ENCODE data around the gene VRTN. TPM values are rescaled to one million over a fixed set of nuclear protein-coding genes. Genes with fewer than 3 reads are reported as not detected.

VRTN gene
- polyA plus RNA-seq, 1 donor: not detected

DNA sequence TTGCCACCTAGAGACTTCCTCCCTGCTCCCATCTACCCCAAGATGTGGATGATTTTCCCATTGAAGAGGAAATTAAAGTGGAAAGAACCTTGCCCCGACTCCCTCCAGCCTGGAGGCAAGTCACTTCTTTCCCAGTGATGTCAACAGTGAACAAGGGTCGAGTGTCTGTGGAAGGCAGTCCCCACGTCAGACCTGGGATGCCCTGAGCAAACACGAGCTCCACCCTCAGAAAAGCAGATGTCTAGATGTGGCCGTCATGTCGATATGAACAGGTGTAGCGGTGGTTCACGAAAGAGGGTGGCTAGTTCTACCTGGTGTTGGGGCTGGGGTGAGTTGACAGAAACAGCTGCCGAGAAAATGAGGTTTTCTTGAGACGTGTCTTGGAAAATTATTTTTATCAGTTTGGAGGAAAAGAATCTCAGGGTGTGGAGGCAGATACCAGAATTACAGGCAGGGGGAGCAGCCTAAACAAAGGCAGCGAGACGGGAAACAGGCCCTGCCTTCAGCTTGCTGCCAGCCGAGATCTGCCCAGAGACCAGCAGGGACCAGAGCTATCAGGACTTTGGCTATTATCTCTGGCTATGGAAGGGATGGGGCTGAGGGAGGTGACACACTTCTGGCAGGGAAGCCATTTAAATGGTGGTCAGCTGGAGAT is 51.9 kb downstream of the VRTN start:
- DNase-seq: no peak

DNA sequence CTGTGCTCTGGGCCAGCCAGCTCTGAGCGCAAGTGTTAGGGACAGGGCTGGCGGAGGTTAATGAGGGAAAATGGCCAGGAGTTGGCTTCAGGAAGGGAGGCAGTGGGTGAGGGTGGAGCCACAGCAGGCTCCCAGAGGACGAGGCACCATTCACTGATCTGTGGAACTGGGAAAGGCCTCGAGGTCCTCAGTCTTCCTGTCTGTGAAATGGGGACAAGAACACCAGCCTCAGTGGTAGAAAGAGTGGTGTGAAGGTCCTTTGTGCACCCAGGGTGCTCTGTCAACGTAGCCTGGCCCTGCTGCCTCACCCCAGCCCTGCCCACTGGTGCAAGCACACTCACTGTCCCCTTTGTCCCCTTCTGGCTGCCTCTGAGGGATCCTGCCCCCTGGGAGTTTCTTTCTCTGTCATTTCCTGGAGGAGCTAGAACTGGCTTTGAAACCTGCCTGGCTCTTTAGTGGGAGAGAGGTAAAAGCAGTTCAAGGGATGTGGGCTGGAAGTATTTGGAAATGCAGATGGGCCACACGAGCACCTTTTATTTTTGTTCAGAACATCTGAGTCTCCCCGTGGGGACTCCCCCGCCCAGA is 52.7 kb downstream of the VRTN start:
- no peak for DNase-seq

DNA sequence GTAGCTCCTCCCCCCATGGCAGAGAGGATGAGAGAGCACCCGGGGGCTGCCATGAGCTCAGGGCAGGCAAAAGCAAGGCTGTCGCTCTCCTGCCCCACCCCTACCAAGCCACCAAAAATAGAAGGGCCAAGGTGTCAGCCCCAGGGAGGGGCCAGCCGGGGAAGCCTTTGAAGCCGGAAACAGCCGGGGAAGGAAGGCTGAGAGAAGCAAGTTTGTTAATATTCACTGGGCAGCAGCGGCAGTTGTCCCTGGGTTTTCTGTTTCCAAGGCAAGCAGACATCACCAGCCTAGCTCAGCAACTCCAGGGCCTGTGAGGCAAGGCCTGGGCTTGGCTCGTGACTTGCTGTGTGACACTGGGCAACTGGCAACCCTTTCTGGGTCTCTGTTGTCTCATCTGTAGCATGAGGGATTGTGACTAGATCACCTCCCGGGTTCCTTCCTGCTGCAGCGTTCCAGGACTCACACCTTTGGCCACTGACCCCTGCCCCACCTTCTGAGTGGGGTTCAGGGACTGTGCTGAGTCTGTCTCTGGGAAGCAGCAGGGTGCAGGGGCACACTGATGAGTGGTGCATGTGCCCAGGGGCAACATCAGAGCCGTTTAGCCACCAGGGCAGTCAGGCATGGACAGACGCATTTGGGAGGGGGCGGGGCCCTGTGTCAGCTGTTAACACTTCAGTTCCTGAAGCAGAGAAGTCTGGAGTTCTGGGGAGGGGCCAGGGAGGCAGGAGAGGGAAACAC is 53.4 kb downstream of the VRTN start:
- no peak for DNase-seq

DNA sequence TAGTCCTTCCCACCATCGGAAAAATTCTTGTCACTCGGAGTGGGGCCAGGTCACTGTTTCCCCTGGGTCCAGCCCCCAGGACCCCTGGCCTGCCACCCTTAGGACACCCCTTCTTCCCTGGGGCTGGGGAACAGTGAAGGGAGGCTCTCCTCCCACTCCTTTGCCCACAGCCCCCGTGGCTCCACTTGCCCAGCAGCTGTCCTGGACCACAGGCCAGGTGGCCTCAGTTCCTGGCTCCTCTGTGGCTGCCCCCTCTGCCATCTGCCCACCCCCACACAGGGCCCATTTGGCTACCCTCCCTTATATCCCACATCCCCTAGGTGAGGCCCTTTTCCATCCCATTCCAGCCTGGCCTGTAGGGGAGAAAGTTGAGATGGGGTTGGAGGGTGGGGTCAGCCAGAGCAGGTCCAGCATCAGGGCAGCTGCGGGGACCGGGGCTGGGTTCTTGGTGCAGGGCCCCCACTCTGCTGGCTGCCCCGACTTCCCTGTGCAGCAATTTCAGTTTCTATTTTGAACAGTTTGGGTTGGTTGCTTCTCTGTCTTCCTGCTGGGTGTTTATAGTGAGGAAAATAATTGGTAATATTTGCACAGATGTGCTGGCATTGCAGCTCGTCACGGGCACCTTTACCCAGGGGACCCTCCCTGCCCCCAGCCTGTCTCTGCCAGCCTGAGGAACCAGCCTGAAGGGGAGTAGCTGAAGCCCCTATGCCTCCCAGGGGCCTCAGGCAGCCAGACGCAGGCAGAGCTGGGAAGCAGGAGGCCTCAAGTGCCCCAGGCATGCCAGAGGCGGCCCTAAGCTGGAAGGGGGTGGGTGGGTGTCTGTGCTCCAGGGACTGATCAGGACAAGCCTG is 54.4 kb downstream of the VRTN start:
- DNase-seq: no peak

DNA sequence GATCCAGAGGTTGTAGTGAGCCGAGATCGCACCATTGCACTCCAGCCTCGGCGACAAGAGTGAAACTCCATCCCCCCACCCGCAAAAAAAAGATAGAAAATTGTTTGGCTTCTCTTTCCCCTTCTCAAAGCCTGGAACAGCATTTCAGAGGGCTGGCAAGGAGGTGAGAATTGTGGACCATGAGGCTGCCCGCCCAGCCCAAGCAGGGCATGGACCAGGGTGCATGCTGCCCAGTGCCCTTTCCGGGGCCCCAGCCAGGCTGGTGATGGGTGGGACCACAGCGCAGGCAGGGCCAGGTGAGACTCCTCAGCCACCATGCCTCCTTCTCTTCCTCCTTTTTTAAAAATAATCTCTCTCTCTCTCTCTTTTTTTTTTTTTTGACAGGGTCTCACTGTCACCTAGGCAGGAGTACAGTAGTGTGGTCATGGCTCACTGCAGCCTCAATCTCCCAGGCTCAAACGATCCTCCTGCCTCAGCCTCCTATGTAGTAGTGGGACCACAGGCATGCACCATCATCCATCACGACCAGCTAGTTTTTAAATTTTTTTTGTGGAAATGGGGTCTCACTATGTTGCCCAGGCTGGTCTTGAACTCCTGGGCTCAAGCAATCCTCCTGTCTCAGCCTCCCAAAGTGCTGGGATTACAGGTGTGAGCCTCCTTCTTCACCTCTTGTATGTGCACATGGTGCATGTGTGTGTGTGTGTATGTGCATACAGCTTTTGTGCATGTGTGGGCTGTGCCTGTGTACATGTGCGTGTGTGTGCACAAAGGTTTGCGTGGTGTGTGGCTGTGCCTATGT is 55.5 kb downstream of the VRTN start:
- DNase-seq: no peak

DNA sequence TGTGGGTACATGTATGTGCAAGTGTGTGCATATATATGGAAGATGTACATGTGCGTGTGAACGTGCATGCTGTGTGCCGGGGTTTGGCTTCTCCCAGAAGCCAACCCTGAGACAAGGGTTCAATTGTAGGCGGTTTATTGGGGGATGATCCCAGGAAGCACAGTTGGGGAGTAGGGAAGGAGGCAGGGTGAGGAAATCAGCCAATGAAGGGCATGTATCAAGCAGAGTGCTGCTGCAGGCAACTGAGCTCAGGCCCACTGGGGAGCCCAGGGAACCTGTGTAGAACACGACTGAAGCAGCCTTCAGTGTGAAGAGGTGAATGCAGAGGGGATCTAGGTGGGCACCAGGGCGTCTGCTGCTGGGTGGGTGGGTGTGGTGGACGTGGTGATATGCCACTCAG is 56.2 kb downstream of the VRTN start:
- DNase-seq: no peak

DNA sequence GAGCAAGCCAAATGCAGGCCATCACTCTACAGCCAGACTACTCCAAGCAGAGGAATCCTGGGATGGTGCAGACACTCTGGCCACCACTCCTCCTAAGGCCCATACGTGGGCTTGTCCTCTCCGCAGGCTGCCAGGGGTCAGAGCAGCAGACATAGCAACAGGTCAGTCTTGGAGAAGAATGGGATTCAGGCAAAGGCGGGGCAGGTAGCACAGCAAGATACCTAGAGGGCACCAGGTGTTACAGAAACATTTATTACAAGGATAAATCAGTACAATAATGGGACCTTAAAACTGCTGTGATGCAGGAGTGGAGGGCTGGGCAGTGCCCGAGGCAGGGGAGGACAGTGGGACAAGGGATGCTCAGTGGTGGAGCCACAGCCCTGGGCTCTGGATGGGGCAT is 57.4 kb downstream of the VRTN start:
- DNase-seq: no peak

DNA sequence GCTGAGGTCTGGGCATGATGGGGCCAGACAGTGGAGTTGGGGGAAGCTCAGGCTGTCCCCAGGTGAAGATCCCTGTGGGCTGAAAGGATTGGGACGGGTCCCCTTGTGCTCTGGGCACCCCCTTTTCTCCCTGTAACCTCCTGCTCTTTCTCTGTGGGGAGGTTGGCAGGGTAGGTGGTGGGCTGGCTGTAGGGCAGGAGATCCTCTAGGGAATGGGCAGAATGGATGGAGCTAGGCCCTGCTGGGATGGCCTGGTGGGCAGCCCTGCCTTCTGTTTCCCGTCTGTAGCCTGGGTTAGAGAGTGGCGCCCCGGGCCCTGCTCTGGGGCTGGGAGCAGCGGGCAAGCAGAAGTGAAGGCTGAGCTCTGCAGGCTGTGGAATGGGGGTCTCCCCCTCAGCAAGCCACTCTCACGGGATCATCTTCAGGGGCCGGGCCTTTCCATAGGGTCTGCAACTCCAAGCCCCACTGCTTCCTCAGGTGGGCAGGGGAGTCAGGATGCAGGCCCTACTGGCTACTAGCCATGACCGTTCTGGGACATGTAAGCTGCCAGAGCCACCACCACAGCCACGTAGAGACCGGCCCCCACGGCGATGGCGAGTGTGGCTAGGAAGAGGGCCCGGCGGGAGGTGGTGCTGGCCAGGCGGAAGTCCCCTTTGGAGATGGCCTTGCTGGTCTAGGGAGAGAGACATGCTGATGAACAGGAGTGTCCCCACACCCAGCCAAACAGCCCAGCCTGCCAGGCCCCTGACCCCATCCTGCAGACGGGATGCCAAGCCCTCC is 58.9 kb downstream of the VRTN start:
- no peak for DNase-seq

DNA sequence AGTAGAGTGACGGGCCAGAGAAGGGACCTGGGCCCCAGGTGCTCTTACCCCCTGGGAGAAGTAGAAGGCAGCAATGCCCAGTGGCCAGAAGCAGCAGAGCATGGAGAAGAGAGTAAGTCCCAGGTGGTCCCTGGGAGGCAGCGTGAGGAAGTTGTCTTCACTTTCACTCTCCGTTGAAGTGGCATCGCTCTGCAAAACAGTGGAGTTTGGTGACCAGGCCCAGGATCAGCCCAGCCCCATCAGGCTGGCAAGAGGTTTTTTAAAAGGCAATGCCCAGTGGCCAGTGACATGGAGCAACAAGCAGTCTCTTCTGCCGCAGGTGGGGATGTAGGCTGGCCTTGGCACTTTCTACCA is 59.5 kb downstream of the VRTN start:
- DNase-seq: no peak

DNA sequence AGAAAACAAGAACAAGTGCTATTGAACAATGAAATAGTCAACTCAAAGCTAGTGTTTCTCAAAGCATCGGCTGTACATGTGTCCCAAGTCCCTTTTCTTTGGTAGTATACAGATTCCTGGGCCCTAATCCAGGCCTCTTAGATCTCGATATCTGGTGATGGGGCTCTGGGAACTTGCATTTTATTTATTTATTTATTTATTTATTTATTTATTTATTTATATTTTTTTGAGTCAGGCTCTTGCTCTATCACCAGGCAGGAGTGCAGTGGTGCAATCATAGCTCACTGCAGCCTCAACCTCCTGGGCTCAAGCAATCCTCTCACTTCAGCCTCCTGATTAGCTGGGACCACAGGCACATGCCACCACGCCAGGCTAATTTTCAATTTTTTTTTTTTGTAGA is 60.6 kb downstream of the VRTN start:
- DNase-seq: no peak

DNA sequence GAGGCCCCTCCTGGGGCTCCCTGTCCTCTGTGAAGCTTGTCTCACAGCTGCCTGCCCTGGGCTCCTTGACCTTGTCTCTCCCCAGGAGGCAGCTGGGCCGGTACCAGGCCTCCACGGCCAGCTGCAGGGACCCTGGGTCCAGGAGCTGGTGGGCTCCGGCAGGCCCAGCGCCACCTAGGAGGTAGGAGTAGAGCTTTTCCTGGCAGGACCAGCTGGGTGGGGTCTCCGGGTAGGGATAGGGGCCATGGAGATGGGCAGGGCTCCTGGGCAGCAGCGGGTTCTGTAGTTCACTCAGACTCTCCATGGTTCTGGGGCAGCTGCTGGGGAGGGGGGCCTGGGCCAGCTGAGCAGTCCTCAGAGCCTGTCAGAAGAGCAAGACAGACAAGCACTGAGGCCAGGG is 61.2 kb downstream of the VRTN start:
- no peak for DNase-seq

Other genes starting within 250 kb of the VRTN start
- not detected for gene VSX2, start 109.0 kb upstream of the VRTN start, polyA plus RNA-seq (ENCODE audit: insufficient read length)
- 65.0 TPM for gene ABCD4, start 45.5 kb upstream of the VRTN start, polyA plus RNA-seq (ENCODE audit: insufficient read length)
- gene SYNDIG1L, start 77.7 kb downstream of the VRTN start, polyA plus RNA-seq (ENCODE audit: insufficient read length): not detected
- gene NPC2, start 144.8 kb downstream of the VRTN start, polyA plus RNA-seq (ENCODE audit: insufficient read length): 82.5 TPM
- gene ISCA2, start 145.3 kb downstream of the VRTN start, polyA plus RNA-seq (ENCODE audit: insufficient read length): 22.7 TPM